Activated T-cell treated with anti-CD3 and anti-CD28 coated beads for 1 hour (primary cell): Measurements from ENCODE around the gene SSC5D.
A peak's percentile ranks its signal among the peaks of the same experiment; 100 is the strongest.
"Not testable (repeated sequence)": the region's sequence is repeated elsewhere in the genome, so short reads cannot be mapped to it uniquely, and the experiment has no call there.

Experiments used
- DNase-seq: peaks from one replicate; pipeline ENCODE4 v3.0.0-alpha.2; 2020; ENCODE audit warnings: low read depth

Gene SSC5D

DNA sequence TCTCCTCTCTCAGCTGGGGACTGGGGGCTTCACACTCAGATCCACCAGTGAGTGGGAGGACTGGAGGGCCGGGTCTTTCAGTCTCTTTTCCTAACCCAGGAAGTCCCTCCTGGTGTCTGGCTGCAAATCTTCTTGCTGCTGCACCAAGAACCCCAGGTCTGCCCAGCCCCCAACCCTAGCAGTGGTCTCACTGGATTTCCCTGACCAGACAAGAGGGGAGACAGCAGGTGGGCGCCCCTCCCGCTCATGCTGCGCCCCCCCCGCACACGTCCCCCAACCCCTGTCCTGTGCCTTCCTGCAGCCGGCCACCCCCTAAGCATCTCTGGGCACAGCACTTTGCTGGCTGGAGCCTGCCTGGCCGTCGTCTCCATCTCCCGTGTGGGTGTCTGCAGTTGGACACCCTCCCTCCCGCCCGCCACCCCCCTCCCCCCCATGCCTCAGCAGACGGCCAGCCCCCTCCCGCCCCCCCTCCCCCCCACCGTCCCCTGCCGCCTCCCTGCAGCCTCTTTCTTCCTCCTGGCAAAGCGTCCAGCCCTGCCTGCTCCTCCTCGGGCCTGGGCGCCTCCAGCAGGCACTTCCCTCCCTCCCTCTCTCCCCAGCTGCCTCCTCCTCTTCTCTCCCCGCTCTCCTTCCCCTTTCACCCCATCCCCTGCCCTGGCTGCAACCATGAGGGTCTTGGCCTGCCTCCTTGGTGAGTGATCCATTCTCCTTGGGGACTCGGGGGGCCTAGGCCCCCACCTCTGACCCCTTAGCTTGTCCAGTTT lies at the start of gene SSC5D:
TSS of gene SSC5D (plus strand) at position 513 of the 764 bp plus-strand sequence. CDS start at position 667, 154 bp downstream.
- no peak for DNase-seq

- DNase-seq = no peak
Observed at GRCh38 chr19:55439052-55439451, 49.2 kb upstream of the SSC5D start.

DNA sequence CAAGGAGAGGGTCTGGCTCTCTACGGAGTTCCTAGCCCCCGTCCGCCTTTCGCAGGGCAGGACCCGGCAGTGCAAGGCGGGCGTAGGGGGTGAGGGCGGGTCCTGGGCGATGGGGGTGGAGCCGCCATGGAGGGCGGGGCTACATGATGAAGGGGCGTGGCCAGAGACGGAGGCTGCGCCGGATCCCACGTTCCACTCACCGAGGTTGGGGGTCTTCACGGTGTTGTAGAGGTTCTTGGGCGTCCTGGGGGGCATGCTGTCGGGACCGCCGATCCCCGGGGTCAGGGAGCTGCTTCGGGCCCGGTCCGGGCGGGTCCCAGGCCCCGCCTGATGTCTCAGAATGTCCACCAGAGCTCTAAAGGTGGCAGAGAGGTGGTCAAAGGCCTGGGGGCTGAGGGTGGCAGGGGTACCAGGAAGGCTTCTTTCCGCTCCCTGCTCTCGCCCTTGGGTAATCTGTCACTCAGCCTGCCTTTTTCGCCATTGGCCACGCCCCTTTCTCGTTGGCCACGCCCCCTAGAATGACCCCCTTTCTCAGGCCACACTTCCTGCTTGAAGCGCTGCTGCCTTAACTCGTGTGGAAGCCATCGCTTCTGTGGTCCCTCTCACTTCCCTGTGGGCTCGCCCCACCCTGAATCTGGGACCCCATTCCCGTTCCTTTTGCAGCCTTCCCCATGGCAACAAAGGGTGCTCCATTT lies 47.7 kb upstream of the SSC5D start:
- no peak for DNase-seq

DNA sequence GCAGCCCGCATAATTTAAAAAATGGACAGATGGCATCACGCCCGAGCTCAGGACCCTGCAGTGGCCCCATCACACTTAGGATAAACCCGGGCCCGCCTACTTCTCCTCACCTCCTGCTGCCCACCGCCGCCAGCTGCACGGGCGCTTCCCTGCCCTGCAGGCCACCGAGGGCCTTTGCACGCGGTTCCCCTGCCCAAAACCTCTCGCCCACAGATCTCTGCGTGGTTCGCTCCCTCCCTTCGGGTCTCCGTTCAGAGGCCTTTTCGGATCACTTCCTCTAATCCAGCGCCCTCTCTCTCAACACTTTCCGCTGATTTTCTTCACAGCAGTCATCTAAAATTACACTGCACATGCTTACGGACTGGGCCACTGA lies 46.9 kb upstream of the SSC5D start:
- DNase-seq = no peak

DNA sequence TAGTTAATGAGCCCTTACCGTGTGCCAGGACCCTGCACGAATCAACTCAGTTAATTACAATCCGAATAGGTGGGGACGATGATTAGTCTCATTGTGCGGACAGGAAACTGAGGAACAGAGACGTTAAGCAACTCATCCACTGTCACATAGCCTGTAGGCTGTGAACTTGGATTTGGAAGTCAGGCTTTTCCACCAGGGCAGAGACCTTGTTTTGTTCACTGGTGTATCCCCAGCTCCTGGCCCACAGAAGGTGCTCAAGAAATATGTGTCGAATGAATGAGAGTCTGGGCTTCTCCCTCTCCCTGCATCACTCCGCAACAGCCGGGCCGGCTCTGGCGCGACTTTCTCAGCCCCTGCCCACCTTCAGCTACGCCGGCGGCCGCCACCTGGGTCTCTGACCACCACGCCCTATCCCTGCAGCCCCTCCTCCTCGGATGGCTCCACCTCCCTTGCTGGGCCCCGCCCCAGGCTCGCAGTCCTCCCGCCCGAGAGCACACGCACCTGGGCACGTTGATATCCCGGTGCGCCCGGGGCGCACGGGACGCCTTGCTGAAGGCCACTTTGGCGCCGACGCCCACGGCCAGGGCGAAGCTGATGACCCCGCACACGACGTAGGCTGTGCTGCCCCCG lies 46.4 kb upstream of the SSC5D start:
- no peak for DNase-seq

DNA sequence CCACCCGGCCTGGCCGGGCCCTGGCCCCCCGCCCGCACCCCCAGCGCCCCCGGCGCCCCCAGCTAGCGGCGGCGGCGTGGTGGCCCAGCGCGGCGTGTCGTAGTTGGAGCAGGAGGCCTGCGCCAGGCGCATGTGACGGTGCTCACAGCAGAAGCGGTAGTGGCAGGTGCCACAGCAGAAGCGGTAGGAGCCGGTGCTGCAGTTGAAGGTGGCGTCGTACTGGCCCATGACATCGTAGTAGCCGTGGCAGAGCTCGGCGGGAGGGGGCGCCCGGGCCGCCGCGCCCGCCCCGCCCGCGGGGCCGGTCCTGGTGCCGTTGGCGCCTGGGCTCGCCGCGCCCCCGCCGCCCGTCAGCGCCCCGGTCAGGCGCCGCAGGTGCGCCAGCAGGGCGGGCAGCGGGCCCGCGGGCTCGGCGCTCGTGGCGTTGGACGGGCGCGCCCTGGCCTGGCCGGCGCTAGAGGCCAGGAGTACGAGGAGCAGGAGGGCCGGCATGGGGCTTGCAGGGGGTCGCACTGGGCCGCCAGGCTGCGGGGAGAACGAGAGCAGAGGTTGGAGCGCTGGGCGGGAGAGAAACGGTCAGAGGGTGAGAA lies 45.8 kb upstream of the SSC5D start:
- no peak for DNase-seq

GRCh38 chr19:55443045-55443823 lies 45.0 kb upstream of the SSC5D start, which contains the start of gene SHISA7:
SHISA7 (minus strand) TSS chr19:55443300; CDS start chr19:55442863, 437 bp downstream.
- DNase-seq = no peak

- no peak for DNase-seq
Observed at GRCh38 chr19:55443824-55444480, 44.3 kb upstream of the SSC5D start.

DNA sequence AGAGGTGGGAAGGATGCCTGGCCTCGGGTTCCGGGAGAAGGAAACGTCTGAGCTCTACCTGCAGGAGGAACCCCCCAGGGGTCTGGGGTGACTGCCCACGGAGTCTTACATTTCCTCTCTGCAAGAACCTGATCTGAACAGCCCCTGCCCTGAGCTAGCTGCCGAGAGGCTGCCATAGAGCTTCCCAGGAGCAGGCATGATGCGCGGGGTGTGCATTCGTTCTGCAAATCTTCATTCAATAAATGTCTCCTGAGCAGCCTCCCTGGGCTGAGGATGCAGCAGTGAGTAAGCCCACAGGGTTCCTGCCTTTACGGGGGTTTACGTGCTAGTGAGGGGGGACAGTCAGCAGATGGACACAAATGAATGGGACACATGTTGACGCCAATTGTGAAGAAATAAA lies 43.6 kb upstream of the SSC5D start:
- DNase-seq = no peak

DNA sequence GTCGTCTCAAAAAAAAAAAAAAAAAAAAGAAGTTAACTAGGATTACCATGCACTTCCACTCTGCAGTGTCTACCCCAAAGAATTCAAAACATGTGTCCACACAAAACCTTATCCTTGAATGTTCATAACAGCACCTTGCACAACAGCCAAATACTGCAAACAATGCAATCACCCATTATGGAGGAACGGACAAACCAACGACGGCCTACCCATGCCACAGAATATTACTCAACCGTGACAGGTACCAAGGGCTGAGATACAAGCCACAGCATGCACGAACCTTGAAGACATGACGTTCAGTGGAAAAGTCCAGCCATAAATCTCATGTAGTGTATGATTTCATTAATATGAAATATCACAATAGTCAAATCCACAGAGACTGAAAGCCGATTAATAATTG lies 42.2 kb upstream of the SSC5D start:
- no peak for DNase-seq

- no peak for DNase-seq
Observed at GRCh38 chr19:55447421-55448174, 40.6 kb upstream of the SSC5D start.

- not testable (repeated sequence) for DNase-seq
Observed at GRCh38 chr19:55448175-55448490, 40.1 kb upstream of the SSC5D start.

- DNase-seq = no peak
Observed at GRCh38 chr19:55449469-55449868, 38.8 kb upstream of the SSC5D start.

DNA sequence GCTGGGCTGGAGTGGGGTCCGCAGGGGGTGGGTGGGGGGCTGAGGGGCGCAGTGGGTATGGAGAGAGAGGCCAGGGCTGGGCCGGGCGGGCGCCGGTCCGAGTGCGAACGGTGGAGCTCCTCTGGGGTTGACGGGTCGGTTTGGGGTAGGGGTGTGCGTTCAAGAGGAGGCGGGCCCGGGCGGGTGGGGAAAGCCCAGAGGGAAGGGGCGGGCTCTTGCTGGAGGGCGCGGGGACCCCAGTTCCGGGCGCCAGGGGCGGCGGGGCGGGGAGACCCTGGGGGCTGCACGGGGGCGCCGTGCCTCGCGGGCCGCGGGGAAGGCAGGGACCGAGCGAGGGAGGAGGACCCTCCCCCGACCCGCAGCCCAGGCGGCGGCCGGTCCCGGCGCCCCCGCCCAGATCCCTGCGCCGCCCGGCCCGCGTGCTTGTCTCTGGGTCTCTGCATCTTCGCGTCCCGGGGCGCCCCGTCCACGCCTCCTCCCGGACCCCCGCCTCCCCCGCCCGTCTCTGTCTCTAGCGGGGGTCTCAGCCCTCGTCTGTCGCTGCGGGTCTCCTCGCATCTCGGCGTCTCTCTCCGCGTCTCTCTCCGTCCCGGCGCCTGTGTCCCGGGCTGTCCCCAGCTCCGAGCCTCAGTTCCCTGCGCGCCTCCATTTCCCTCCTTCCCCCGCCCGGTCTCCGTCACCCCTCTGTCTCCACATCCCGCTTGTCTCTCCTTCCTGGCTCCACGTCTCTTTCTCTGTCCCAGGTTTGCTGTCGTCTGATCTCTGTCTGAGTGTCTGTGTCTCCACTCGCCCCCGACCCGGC lies 36.9 kb upstream of the SSC5D start:
- no peak for DNase-seq

DNA sequence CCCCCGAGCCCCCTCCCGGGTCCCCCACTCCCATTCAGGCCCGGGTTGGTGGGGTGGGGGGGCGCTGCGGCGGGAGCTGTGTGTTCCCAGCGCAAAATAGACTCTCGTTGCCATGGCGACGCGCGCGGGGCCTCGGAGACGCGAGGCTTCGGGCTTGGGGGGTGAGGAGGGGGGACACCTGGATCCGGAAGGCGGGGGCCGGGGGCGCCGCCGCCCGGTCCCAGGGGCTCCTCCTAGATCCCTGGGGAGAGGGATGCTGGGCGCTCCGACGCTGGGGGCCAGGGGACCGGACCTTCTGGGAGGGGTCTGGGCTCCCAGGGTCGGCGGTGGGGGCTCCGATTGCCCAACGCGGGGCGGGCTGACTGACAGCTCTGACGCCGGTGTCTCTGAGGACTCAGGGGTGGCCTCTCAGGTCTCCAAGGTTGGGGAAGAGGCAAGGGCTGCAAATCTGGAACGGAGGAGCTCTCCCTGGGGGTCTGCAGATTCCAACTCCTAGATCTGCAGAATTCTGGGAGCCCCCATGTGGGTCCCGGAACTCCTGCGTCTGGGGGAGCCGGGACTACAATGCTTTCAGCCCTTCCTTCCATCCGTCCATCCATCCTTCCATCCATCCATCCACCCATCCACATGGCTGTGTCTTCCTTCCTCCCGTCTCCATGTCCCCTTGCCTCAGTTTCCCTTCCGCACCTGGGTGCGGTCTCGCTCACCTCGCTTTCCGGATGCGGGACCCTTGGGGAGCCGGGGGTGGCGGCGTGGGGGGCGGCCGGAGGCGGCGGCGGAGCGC lies 36.1 kb upstream of the SSC5D start:
- no peak for DNase-seq

DNA sequence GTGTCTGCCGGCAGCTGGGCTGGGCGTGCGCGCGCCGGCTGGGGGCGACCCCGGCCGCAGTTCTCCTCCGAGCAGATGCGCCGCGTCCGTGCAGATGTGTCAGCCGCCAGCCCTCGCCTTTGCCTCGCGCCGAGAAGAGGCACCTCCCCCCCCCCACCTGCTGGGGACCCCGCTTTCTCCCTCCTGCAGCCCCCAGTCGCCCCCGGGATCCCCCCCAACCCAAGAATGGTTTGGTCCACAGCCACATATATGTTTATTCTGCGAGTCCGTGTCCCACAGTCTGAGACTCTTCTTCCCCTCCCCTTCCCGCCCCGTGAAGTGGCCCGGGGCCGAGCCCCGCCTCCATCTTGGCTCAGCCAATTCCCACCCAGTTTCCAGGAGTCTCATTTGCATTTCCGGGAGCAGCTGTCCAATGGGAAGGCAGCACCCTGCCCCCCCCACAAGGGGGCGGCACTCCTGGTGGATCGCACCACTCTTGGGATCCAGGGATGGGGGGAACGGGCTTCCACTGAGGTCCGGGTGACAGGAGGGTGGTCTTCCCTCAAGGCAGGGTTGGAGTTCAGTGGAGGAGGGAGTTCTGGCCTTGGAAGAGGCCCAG lies 35.4 kb upstream of the SSC5D start:
- DNase-seq = no peak

- no peak for DNase-seq
Observed at GRCh38 chr19:55453511-55454260, 34.5 kb upstream of the SSC5D start.

GRCh38 chr19:55454787-55455243 lies 33.4 kb upstream of the SSC5D start:
- peak; percentile 35 for DNase-seq
